ENCODE data around the gene DPPA4.

Gene DPPA4

DNA sequence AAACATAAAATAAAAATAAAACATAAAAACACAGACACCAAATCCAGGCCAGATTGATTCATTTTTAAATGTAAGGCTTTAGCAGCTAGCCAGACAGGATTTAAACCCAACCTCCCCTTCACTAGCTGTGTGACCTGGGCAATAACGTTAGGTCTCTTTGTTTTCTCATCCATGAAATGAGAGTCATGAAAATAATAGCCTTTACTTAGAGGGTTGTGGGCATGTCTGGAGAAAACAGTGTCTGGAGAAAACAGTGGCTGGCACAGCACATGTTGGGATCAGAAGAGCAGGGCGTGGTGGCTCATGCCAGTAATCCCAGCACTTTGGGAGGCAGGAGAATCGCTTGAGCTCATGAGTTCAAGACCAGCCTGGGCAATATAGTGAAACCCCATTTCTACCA lies 1.9 kb upstream of the DPPA4 start:
- no peak overlapping the region for H3K4me3 ChIP-seq (replicated peaks in 1 of 2; ENCODE audit: low read depth in 2 of 2, low read length in 2 of 2)
- DNase-seq (ENCODE audit: low read depth in 2 of 2) = no peak
- TF ChIP-seq, protein P1, sequence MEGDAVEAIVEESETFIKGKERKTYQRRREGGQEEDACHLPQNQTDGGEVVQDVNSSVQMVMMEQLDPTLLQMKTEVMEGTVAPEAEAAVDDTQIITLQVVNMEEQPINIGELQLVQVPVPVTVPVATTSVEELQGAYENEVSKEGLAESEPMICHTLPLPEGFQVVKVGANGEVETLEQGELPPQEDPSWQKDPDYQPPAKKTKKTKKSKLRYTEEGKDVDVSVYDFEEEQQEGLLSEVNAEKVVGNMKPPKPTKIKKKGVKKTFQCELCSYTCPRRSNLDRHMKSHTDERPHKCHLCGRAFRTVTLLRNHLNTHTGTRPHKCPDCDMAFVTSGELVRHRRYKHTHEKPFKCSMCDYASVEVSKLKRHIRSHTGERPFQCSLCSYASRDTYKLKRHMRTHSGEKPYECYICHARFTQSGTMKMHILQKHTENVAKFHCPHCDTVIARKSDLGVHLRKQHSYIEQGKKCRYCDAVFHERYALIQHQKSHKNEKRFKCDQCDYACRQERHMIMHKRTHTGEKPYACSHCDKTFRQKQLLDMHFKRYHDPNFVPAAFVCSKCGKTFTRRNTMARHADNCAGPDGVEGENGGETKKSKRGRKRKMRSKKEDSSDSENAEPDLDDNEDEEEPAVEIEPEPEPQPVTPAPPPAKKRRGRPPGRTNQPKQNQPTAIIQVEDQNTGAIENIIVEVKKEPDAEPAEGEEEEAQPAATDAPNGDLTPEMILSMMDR (IDR thresholded peaks at IDR 0.05; ENCODE audit: low read depth, low read length) = no peak

DNA sequence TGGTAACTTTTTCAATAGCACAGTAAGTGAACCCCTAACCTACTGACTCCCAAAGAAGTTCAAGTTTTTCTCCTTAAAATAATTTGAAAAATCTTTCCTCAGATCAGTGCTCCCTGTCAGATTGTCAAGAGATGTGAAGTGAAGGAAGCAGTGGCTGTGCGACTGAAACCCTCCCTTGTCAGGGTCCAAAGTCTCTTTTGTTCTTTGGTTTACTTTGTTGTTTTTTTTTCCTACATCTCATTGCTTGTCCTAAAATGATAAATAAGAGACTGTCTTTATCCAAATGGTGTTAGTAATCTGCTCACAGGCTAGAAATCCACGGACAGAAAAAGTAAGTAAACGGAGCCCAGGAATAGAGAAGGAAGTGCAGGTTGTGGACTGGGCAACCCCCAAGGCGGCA lies 976 bp upstream of the DPPA4 start:
- DNase-seq (ENCODE audit: low read depth in 2 of 2) = no peak
- TF ChIP-seq, protein P1 (IDR thresholded peaks at IDR 0.05; ENCODE audit: low read depth, low read length) = no peak
- no peak overlapping the region for H3K4me3 ChIP-seq (replicated peaks in 1 of 2; ENCODE audit: low read depth in 2 of 2, low read length in 2 of 2)

- H3K4me3 ChIP-seq (replicated peaks in 1 of 2; ENCODE audit: low read depth in 2 of 2, low read length in 2 of 2) = peak overlapping the region; percentile 11 to 48
- peak; percentile 29 to 59 for DNase-seq (ENCODE audit: low read depth in 2 of 2)
Observed at GRCh38 chr3:109336291-109336861, 970 bp downstream of the DPPA4 start.

DNA sequence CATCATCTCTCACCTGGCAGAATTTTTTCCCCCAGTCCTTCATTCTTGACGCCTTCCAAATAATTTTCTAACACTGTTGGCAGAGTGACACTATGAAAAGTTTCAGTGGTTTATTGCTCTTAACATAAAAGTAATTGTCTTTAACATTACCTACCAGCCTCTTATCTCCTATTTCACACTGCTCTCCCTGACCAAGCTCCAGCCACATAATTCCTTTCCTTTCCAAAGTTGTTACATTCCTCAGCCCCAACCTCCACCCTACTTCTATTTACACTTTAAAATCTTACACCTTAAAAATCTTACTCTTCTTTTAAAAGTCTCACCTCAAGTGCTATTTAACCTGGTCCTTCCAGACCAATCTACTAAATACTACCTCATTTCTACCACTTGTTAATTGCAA lies 2.8 kb downstream of the DPPA4 start:
- no peak overlapping the region for H3K4me3 ChIP-seq (replicated peaks in 1 of 2; ENCODE audit: low read depth in 2 of 2, low read length in 2 of 2)
- TF ChIP-seq, protein P1 (IDR thresholded peaks at IDR 0.05; ENCODE audit: low read depth, low read length) = no peak
- no peak for DNase-seq (ENCODE audit: low read depth in 2 of 2)

More at GRCh38 chr3:109336291-109336861, 970 bp downstream of the DPPA4 start:
- TF ChIP-seq, protein P1 (IDR thresholded peaks at IDR 0.05; ENCODE audit: low read depth, low read length) = no peak

GRCh38 chr3:109331692-109332091 lies 5.7 kb downstream of the DPPA4 start:
- TF ChIP-seq, protein P1 (IDR thresholded peaks at IDR 0.05; ENCODE audit: low read depth, low read length) = no peak
- no peak overlapping the region for H3K4me3 ChIP-seq (replicated peaks in 1 of 2; ENCODE audit: low read depth in 2 of 2, low read length in 2 of 2)
- no peak for DNase-seq (ENCODE audit: low read depth in 2 of 2)

- TF ChIP-seq, protein P1 (IDR thresholded peaks at IDR 0.05; ENCODE audit: low read depth, low read length) = no peak
- no peak overlapping the region for H3K4me3 ChIP-seq (replicated peaks in 1 of 2; ENCODE audit: low read depth in 2 of 2, low read length in 2 of 2)
- DNase-seq (ENCODE audit: low read depth in 2 of 2) = no peak
Observed at GRCh38 chr3:109330405-109330804, 6.9 kb downstream of the DPPA4 start.

- TF ChIP-seq, protein P1 (IDR thresholded peaks at IDR 0.05; ENCODE audit: low read depth, low read length) = no peak
- DNase-seq (ENCODE audit: low read depth in 2 of 2) = no peak
- no peak overlapping the region for H3K4me3 ChIP-seq (replicated peaks in 1 of 2; ENCODE audit: low read depth in 2 of 2, low read length in 2 of 2)
Observed at GRCh38 chr3:109328202-109328601, 9.1 kb downstream of the DPPA4 start.

Data from cardiac fibroblast (primary cell).